SK-MEL-5 (cell line): ENCODE results near the gene POGLUT3. TPM values are rescaled to one million over a fixed set of nuclear protein-coding genes. Genes with fewer than 3 reads are reported as not detected.

ENCODE experiments used
- DNase-seq: peaks from one replicate; pipeline ENCODE4 v3.0.0-alpha.2; 2016; ENCODE audit warnings: low read depth, low spot score
- in situ Hi-C: cut with HindIII; loops from 2 replicates; pipeline ENCODE4 v1.10.0; 2016; ENCODE audit warnings: low sequenced_read_pairs, high pct_unique_total_duplicates, low pct_unique_long_range_greater_than_20kb
- total RNA-seq: library from RNA; depleted of rRNA; stranded (reverse); fragments of >200 nt; shearing (Covaris generic); gene quantifications from 2 replicates; pipeline ENCODE4 v1.2.3, GENCODE V29; 2014; rRNA removed

Gene POGLUT3
- total RNA-seq, 1 experiment from 2014 or later: 15.0 TPM

- peak; percentile 96 for DNase-seq
- in situ Hi-C loops: no loop called here
Observed at GRCh38 chr11:108467091-108467823, 30.9 kb downstream of the POGLUT3 start, which contains the start of gene C11orf65. Gene C11orf65 (minus strand): TSS chr11:108467529. CDS start chr11:108461559, 5,970 bp downstream.

GRCh38 chr11:108466405-108466804 is 31.8 kb downstream of the POGLUT3 start:
- in situ Hi-C loops: no loop called here
- DNase-seq: no peak

DNA sequence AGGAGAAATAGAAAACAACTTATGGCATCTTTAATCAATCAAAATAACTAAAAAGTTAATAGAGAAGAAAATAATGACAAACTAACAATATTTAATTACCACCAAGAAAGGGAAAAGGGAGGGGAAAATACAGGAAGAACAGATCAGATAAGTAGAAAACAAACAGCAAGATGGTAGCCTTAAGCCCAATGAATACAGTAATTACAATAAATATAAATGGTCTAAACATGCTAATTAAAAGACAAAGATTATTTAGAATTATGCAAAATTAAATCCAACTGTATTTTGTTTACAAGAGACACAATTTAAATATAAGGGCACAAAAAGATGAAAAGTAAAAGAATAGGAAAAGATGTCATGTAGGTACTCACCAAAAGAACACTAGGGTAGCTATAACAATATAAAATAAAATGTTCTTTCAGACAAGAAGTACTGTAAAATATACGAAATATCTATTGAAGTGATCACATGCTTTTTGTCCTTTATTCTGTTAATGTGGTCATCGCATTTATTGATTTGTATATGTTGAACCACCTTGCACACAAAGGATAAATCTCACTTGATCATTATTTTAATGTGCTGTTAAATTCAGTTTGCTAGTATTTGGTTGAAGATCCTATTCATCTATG is 44.9 kb downstream of the POGLUT3 start:
- no peak for DNase-seq
- in situ Hi-C loops: no loop called here

Other genes with a start within 250 kb of the POGLUT3 start
- gene C11orf65, start 30.9 kb downstream of the POGLUT3 start, total RNA-seq: 0.55 and 0.64 TPM in 2 replicates
- 0.27 and 0.71 TPM in 2 replicates for gene EXPH5, start 95.4 kb upstream of the POGLUT3 start, total RNA-seq
- gene DDX10, start 166.7 kb upstream of the POGLUT3 start, total RNA-seq: 23.3 and 26.8 TPM in 2 replicates